HepG2 (cell line): Measurements from ENCODE around the gene DIPK1A. TPM values are rescaled to one million over a fixed set of nuclear protein-coding genes. Genes with fewer than 3 reads are reported as not detected.

Experiments used
- ATF5 ChIP-seq: sonication (generic); formaldehyde crosslinking; IDR thresholded peaks from 2 replicates; pipeline ENCODE4 v1.4.0; 2020; ENCODE audit warnings: mild to moderate bottlenecking, low read depth, missing genetic modification reagents
- GPN1 ChIP-seq: sonication (generic); formaldehyde crosslinking; IDR thresholded peaks from 2 replicates; pipeline ENCODE4 v1.5.1; 2020; ENCODE audit warnings: missing genetic modification reagents, borderline replicate concordance
- HOXA5 ChIP-seq: sonication (generic); formaldehyde crosslinking; IDR thresholded peaks from 2 replicates; pipeline ENCODE4 v1.4.0; 2020; ENCODE audit warnings: missing genetic modification reagents
- KAT8 ChIP-seq: IDR thresholded peaks from 2 replicates; pipeline ENCODE4 v1.6.1; 2016; ENCODE audit warnings: missing genetic modification reagents, missing compliant biosample characterization
- PREB ChIP-seq: sonication (generic); formaldehyde crosslinking; IDR thresholded peaks from 2 replicates; pipeline ENCODE4 v1.4.0; 2020; ENCODE audit warnings: missing genetic modification reagents
- TCF7L2 ChIP-seq: IDR thresholded peaks from 2 replicates; pipeline ENCODE4 v1.6.1; 2011; ENCODE audit warnings: mild to moderate bottlenecking, low read depth, low read length, moderate library complexity
- TEAD2 ChIP-seq: sonication (generic); formaldehyde crosslinking; IDR thresholded peaks from 2 replicates; pipeline ENCODE4 v1.9.0; 2021; ENCODE audit warnings: missing genetic modification reagents
- ZBTB43 ChIP-seq: sonication (generic); formaldehyde crosslinking; conservative IDR thresholded peaks from 2 replicates; pipeline ENCODE4 v1.4.0; 2020; ENCODE audit warnings: missing genetic modification reagents
- ZFP62 ChIP-seq: sonication (generic); formaldehyde crosslinking; IDR thresholded peaks from 2 replicates; pipeline ENCODE4 v1.4.0; 2020; ENCODE audit warnings: missing genetic modification reagents
- ZFYVE20 ChIP-seq: sonication (generic); formaldehyde crosslinking; IDR thresholded peaks from 2 replicates; pipeline ENCODE4 v1.8.0; 2023; ENCODE audit warnings: low read depth, mild to moderate bottlenecking, moderate library complexity, missing genetic modification reagents, borderline replicate concordance
- ZGPAT ChIP-seq: IDR thresholded peaks from 2 replicates; pipeline ENCODE4 v1.6.1; 2016; ENCODE audit warnings: mild to moderate bottlenecking
- ZNF33B ChIP-seq: sonication (generic); formaldehyde crosslinking; IDR thresholded peaks from 2 replicates; pipeline ENCODE4 v1.5.1; 2020; ENCODE audit warnings: mild to moderate bottlenecking, missing genetic modification reagents
- ZNF460 ChIP-seq: sonication (generic); formaldehyde crosslinking; IDR thresholded peaks from 2 replicates; pipeline ENCODE4 v1.5.1; 2020; ENCODE audit warnings: missing genetic modification reagents, mild to moderate bottlenecking, borderline replicate concordance
- ZNF614 ChIP-seq: IDR thresholded peaks from 2 replicates; pipeline ENCODE4 v1.6.1; 2018; ENCODE audit warnings: missing biosample characterization, missing genetic modification reagents, inconsistent platforms, borderline replicate concordance
- ZNF7 ChIP-seq: IDR thresholded peaks from 2 replicates; pipeline ENCODE4 v1.6.1; 2016; ENCODE audit warnings: missing biosample characterization, missing genetic modification reagents
- ZNF713 ChIP-seq: sonication (generic); formaldehyde crosslinking; IDR thresholded peaks from 2 replicates; pipeline ENCODE4 v1.4.0; 2020; ENCODE audit warnings: mild to moderate bottlenecking, missing genetic modification reagents
- ZNF75D ChIP-seq: sonication (generic); formaldehyde crosslinking; IDR thresholded peaks from 2 replicates; pipeline ENCODE4 v1.8.1; 2023; ENCODE audit warnings: missing genetic modification reagents, mild to moderate bottlenecking, borderline replicate concordance
- ZSCAN22 ChIP-seq: sonication (generic); formaldehyde crosslinking; IDR thresholded peaks from 2 replicates; pipeline ENCODE4 v1.4.0; 2020; ENCODE audit warnings: mild to moderate bottlenecking, missing genetic modification reagents
- polyA plus RNA-seq, 8 experiments: library from polyadenylated mRNA; depleted of rRNA in 3 of 8; stranded (reverse) in 7 of 8; unstranded in 1 of 8; fragments of >200 nt; fragmentation: Illumina TruSeq in 4 of 8; extraction: Trizol in 4 of 8; gene quantifications; 2 replicates each; pipeline versions ENCODE4 v1.2.1 to v1.2.3, GENCODE V29; 2011 to 2016; ENCODE audit warnings: low read depth in 4 of 8, missing spikeins in 1 of 8, mixed read lengths in 1 of 8; ENCODE audit not compliant: insufficient read depth in 1 of 8
- total RNA-seq, 5 experiments: library from RNA; depleted of rRNA; stranded (reverse); fragments of >200 nt; fragmentation: Illumina TruSeq; extraction: Trizol; gene quantifications; 2 replicates each; pipeline ENCODE4 v1.2.3, GENCODE V29; 2016; ENCODE audit warnings: low read depth in 1 of 5
- TF ChIP-seq, protein P1 (sequence below): sonication (generic); formaldehyde crosslinking; IDR thresholded peaks from 2 replicates; pipeline ENCODE4 v1.5.0; 2020; ENCODE audit warnings: missing genetic modification reagents, mild to moderate bottlenecking, borderline replicate concordance
- TF ChIP-seq, protein P2 (sequence below): IDR thresholded peaks from 2 replicates; pipeline ENCODE4 v1.6.1; 2016; ENCODE audit warnings: low read depth, missing genetic modification reagents, missing compliant biosample characterization

The DIPK1A gene
- total and polyA plus RNA-seq, 2 of the 13 experiments (the other 11 are each of a cell fraction or from before 2014, with no cell fraction given), result 8.4 TPM

DNA sequence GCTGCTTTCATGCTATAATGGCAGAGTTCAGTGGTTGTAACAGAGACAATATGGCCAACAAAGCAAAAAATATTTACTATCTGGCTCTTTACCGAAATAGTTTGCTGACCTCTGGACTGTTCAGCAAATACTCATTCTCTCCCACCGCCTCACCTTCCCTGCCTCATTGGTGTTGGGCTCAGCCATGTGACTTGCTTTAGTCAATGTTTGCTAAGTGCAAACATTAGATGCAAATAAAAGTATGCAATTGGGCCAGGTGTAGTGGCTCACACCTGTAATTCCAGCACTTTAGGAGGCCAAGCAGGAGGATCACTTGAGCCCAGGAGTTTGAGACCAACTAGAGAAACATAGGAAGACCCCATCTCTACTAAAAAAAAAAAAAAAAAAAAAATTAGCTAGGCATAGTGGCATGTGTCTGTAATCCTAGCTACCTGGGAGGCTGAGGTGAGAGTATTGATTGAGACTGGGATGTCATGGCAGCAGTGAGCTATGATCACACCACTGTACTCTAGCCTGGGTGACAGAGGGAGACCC, 74.3 kb downstream of the DIPK1A start (continued):
- TF ChIP-seq ATF5 (CRISPR knock-in tag) (no peak), ZNF75D (no peak), ZFYVE20 (no peak), ZNF713 (CRISPR knock-in tag) (no peak), ZNF33B (no peak), ZNF7 (CRISPR knock-in tag) (peak; percentile 44; the same call in 1 of the 2 replicates), PREB (no peak), ZNF614 (peak; percentile 18; the same call in 1 of the 2 replicates), HOXA5 (CRISPR knock-in tag) (peak; percentile 37; the same call in 1 of the 2 replicates), ZNF460 (CRISPR knock-in tag) (no peak), ZBTB43 (CRISPR knock-in tag) (peak; percentile 68; the same call in 1 of the 2 replicates), ZFP62 (CRISPR knock-in tag) (no peak), TCF7L2 (no peak), ZSCAN22 (no peak), KAT8 (0 out of 2 replicates have a peak, but pooled peaks have one; percentile 51), ZGPAT (peak; percentile 56), TEAD2 (no peak), GPN1 (CRISPR knock-in tag) (no peak)
- TF ChIP-seq, protein P1, sequence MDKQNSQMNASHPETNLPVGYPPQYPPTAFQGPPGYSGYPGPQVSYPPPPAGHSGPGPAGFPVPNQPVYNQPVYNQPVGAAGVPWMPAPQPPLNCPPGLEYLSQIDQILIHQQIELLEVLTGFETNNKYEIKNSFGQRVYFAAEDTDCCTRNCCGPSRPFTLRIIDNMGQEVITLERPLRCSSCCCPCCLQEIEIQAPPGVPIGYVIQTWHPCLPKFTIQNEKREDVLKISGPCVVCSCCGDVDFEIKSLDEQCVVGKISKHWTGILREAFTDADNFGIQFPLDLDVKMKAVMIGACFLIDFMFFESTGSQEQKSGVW (CRISPR knock-in tag), result no peak
- TF ChIP-seq, protein P2, sequence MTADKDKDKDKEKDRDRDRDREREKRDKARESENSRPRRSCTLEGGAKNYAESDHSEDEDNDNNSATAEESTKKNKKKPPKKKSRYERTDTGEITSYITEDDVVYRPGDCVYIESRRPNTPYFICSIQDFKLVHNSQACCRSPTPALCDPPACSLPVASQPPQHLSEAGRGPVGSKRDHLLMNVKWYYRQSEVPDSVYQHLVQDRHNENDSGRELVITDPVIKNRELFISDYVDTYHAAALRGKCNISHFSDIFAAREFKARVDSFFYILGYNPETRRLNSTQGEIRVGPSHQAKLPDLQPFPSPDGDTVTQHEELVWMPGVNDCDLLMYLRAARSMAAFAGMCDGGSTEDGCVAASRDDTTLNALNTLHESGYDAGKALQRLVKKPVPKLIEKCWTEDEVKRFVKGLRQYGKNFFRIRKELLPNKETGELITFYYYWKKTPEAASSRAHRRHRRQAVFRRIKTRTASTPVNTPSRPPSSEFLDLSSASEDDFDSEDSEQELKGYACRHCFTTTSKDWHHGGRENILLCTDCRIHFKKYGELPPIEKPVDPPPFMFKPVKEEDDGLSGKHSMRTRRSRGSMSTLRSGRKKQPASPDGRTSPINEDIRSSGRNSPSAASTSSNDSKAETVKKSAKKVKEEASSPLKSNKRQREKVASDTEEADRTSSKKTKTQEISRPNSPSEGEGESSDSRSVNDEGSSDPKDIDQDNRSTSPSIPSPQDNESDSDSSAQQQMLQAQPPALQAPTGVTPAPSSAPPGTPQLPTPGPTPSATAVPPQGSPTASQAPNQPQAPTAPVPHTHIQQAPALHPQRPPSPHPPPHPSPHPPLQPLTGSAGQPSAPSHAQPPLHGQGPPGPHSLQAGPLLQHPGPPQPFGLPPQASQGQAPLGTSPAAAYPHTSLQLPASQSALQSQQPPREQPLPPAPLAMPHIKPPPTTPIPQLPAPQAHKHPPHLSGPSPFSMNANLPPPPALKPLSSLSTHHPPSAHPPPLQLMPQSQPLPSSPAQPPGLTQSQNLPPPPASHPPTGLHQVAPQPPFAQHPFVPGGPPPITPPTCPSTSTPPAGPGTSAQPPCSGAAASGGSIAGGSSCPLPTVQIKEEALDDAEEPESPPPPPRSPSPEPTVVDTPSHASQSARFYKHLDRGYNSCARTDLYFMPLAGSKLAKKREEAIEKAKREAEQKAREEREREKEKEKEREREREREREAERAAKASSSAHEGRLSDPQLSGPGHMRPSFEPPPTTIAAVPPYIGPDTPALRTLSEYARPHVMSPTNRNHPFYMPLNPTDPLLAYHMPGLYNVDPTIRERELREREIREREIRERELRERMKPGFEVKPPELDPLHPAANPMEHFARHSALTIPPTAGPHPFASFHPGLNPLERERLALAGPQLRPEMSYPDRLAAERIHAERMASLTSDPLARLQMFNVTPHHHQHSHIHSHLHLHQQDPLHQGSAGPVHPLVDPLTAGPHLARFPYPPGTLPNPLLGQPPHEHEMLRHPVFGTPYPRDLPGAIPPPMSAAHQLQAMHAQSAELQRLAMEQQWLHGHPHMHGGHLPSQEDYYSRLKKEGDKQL (CRISPR knock-in tag), result peak; percentile 81
